IPS DF 6.9 (cell line): ENCODE measurements around the gene PSTPIP2.
"Not testable (repeated sequence)": the region's sequence is repeated elsewhere in the genome, so short reads cannot be mapped to it uniquely, and the experiment has no call there.

ENCODE experiments used
- DNase-seq: peaks from one replicate; pipeline ENCODE4 v3.0.0-alpha.2; 2013; ENCODE audit warnings: low read depth, low spot score
- H3K27ac ChIP-seq: one replicate; pipeline ENCODE4 v1.5.1; 2013; ENCODE audit warnings: low read length, control low read depth
- H3K27me3 ChIP-seq: 2 replicates; pipeline ENCODE4 v1.6.1; 2013; ENCODE audit warnings: mild to moderate bottlenecking, low read length; ENCODE audit not compliant: control insufficient read depth, insufficient read depth
- H3K36me3 ChIP-seq: 2 replicates; pipeline ENCODE4 v1.6.1; 2013; ENCODE audit warnings: low read length; ENCODE audit not compliant: control insufficient read depth, insufficient read depth
- H3K4me1 ChIP-seq: 2 replicates; pipeline ENCODE4 v1.6.1; 2013; ENCODE audit warnings: low read length; ENCODE audit not compliant: control insufficient read depth, insufficient read depth
- H3K4me3 ChIP-seq: 2 replicates; pipeline ENCODE4 v1.5.1; 2013; ENCODE audit warnings: mild to moderate bottlenecking, low read length
- H3K9me3 ChIP-seq: 2 replicates; pipeline ENCODE4 v1.6.1; 2013; ENCODE audit warnings: low read length, inconsistent platforms; ENCODE audit not compliant: control insufficient read depth, insufficient read depth
- WGBS: extraction: QIAGEN DNeasy Blood & Tissue Kit; methylation state at CpG from one replicate; pipeline ENCODE4 v1.1.7; 2013; ENCODE audit warnings: mixed read lengths, missing lambda C conversion rate; ENCODE audit not compliant: insufficient read length, insufficient coverage; 5-methylcytosine and 5-hydroxymethylcytosine counted together

Gene PSTPIP2

DNA sequence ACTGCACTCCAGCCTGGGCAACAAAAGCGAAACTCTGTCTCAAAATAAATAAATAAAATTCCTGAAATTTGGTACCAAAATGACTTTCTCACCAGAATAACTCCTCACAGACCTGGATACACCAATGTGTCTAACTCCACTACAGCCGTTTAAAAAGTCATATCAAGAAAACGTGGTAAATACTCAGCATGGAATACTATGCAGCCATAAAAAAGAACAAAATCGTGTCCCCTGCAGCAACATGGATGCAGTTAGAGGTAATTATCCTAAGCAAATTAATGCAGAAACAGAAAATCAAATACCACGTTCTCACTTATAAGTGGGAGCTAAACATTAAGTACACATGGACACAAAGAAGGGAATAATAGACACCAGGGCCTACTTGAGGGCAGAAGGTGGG, 107.1 kb downstream of the PSTPIP2 start:
- H3K27me3 ChIP-seq, H3K9me3 ChIP-seq, H3K4me1 ChIP-seq, DNase-seq, H3K4me3 ChIP-seq, H3K27ac ChIP-seq, H3K36me3 ChIP-seq: not testable (repeated sequence)
- no CpG with 5 or more reads among the region's 5 CpGs for WGBS

DNA sequence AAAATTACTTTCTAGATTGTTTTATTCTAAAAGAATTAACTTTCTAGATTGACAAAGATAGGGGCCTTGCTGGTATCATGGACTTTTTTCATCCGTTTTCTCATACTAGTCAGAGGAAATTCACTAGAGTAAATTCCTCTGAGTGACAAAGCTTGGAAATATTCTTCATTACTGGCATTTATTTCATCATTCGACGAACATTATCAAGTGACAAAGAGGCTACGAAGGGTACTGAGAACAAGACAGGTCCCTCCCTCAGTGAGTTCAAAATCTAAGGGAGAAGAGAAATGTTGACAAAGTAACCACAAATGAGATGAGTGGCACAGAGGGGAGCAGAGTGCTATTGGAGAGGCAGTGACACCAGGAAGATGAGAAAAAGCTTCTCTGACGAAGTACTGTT, 109.2 kb downstream of the PSTPIP2 start:
- WGBS = no CpG with 5 or more reads among the region's 5 CpGs
- Histone ChIP-seq H3K36me3 (no peaks in the 10 kb centered on the region), H3K9me3 (no peaks in the 10 kb centered on the region), H3K4me1 (no peaks in the 10 kb centered on the region), H3K27me3 (no peaks in the 10 kb centered on the region), H3K4me3 (no peak overlapping the region), H3K27ac (no peak overlapping the region)
- no peak for DNase-seq

DNA sequence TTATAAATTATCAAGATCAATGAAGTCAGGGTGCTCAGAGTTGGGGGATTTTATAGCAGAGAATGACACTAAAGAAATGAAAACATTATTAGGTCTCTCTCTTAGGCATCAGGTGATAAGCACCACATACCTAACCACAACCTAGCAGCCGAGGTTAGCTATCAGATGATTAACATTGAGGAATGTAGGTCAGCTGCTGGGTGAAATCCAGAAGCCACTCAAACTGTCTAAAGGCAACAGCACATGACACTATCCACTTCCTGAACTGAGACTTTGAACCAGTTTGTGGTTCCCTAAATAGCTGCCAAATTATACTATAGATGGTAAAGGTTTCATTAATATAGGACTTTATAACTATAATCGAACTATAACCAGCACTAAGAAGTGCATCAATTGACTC, 109.6 kb downstream of the PSTPIP2 start:
- H3K4me1 ChIP-seq = no peaks in the 10 kb centered on the region
- no peaks in the 10 kb centered on the region for H3K36me3 ChIP-seq
- no peak overlapping the region for H3K27ac ChIP-seq
- H3K4me3 ChIP-seq = no peak overlapping the region
- H3K9me3 ChIP-seq = no peaks in the 10 kb centered on the region
- WGBS = no CpG with 5 or more reads among the region's 2 CpGs
- no peaks in the 10 kb centered on the region for H3K27me3 ChIP-seq
- DNase-seq = no peak

DNA sequence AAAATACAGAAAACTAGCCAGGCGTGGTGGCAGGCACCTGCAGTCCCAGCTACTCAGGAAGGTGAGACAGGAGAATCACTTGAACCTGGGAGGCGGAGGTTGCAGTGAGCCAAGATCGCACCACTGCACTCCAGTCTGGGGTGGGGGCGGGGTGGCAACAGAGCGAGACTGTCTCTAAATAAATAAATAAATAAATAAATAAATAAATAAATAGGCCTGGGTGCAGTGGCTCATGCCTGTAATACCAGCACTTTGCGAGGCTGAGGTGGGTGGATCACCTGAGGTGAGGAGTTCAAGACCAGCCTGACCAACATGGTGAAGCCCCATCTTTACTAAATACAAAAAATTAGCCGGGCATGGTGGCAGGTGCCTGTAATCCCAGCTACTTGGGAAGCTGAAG, 112.6 kb downstream of the PSTPIP2 start:
- DNase-seq, H3K4me1 ChIP-seq, H3K27ac ChIP-seq, H3K9me3 ChIP-seq, H3K4me3 ChIP-seq, H3K27me3 ChIP-seq, H3K36me3 ChIP-seq: not testable (repeated sequence)
- WGBS = no CpG with 5 or more reads among the region's 7 CpGs

DNA sequence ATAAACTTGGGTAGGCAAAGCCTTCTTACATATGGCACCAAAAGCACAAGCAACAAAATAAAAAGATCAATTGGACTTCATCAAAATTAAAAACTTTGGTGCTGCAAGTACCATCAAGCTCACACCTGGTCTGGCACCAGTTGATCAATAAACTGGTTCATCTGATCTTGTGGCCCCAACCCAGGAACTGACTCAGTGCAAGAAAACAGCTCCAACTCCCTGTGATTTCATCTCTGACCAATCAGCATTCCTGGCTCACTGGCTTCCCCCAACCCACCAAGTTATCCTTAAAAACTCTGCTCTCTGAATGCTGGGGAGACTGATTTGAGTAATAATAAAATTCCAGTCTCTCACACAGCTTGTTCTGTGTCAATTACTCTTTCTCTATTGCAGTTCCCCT, 113.3 kb downstream of the PSTPIP2 start:
- Histone ChIP-seq H3K27me3 (no peaks in the 10 kb centered on the region), H3K9me3 (no peaks in the 10 kb centered on the region), H3K4me3 (no peak overlapping the region), H3K36me3 (no peaks in the 10 kb centered on the region; the same call in 1 of the 2 replicates), H3K4me1 (no peaks in the 10 kb centered on the region), H3K27ac (no peak overlapping the region)
- no peak for DNase-seq

DNA sequence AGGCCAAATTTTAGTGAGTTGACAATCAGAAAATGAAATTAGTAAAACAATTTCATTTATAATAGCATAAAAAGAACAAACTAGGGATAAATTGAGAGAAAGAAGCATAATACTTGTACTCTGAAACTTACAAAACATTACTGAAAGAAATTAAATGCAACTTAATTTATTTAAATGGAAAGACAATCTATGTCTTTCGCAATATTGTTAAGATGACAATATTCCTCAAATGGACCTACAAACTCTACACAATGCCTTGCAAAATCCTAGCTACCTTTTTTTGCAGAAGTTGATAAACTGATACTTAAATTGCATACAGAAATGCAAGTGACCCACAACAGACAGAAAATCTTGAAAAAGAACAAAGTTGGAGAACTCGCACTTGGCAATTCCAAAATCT, 114.0 kb downstream of the PSTPIP2 start:
- H3K4me3 ChIP-seq = no peak overlapping the region
- no peak overlapping the region for H3K27ac ChIP-seq
- H3K9me3 ChIP-seq = no peaks in the 10 kb centered on the region
- WGBS = no CpG with 5 or more reads among the region's 2 CpGs
- DNase-seq = no peak
- H3K36me3 ChIP-seq = no peaks in the 10 kb centered on the region; the same call in 1 of the 2 replicates
- H3K4me1 ChIP-seq = no peaks in the 10 kb centered on the region
- H3K27me3 ChIP-seq = no peaks in the 10 kb centered on the region

DNA sequence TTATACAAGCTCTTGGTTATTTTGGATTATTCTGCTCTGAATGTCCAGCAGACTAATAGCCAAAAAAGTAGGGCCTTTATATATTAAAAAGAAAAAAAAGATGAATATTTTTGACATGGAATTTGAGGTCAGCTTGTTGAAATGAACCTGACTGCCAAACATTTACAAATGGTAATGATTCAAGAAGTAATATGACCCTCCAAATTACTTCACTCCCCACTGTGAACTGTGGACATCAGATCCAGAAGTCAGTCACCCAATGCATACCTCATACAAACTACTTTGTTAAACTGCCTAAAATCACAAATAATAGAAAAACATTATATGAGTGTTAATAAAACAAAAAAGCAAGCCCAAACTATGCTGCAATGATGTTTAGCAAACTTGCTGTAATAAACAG, 115.0 kb downstream of the PSTPIP2 start:
- no peak overlapping the region for H3K4me3 ChIP-seq
- H3K4me1 ChIP-seq = no peaks in the 10 kb centered on the region
- H3K9me3 ChIP-seq = no peaks in the 10 kb centered on the region
- no peaks in the 10 kb centered on the region for H3K27me3 ChIP-seq
- H3K27ac ChIP-seq = no peak overlapping the region
- H3K36me3 ChIP-seq = no peaks in the 10 kb centered on the region; the same call in 1 of the 2 replicates
- DNase-seq = no peak

DNA sequence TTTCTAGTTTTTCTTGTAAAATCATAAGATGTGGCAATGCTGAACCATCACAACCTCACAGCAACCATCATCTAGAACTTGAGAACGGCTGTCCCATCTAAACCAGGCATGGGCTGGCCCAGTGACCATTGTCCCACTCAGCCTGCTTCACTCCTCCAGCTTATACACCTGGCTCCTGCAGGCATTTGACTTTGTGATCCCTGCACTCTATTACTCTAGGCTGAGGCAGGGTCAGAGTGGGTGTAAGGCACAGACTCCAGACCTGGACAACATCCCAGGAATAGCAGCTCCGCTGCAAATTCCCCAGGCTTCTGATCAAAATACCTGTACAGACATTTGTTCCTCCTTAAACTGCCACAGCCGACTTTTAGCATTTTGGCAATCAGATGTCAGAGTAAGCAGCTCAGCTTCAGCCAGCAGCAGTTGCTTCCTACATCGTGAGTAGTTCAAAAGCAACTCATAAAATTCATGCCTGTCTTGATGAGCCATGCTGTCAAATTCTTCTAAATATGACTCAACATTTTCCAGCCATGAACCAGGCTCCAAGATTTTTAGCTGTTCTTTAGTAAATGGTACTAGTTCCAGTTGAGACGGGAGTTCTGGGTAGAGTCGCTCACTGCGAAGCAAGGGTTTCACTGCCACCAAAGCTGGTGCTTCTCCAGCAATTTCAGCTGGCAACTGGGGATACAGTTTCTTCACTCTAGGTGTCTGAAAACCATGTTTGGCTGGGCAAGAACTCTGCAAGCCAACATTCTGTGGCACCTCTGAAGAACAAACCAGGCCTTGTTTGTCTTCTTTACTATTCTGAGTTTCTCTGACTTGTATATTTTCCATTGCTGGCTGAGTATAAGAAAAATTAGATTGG, 117.8 kb downstream of the PSTPIP2 start:
- H3K36me3 ChIP-seq = no peaks in the 10 kb centered on the region; the same call in 1 of the 2 replicates
- H3K4me1 ChIP-seq = no peaks in the 10 kb centered on the region
- no peak overlapping the region for H3K4me3 ChIP-seq
- no peaks in the 10 kb centered on the region for H3K27me3 ChIP-seq
- DNase-seq = no peak
- H3K27ac ChIP-seq = no peak overlapping the region
- no CpG with 5 or more reads among the region's 7 CpGs for WGBS
- H3K9me3 ChIP-seq = no peaks in the 10 kb centered on the region

DNA sequence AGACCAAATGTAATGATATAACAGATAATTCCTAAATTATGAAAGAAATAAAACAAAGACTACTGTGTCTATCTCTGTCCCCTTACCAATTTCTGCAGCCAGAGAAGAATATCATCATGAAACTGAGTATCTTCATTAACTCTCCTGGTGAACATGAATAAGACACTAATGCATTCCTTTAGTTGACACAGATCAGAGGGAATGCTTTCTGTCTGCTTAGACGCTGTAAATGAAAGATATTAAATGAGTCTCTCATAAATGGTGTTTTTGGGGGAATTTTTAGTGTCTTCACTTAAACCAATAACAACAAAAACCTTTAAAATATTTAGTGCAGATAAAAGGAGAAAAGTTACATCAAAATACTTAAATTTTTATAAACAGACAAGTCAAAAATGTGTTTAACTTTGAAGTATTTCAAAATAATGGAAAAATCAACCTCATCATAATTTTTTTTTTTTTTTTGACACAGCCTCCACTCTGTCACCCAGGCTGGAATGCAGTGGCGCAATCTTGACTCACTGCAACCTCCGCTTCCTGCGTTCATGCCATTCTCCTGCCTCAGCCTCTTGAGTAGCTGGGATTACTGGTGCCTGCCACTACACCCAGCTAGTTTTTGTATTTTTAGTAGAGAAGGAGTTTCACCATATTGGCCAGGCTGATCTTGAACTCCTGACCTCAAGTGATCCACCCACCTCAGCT, 120.9 kb downstream of the PSTPIP2 start:
- Histone ChIP-seq H3K4me3 (no peak overlapping the region), H3K27me3 (no peaks in the 10 kb centered on the region), H3K4me1 (no peaks in the 10 kb centered on the region), H3K9me3 (no peaks in the 10 kb centered on the region), H3K36me3 (peaks cover 2% of the 10 kb centered on the region; the same call in 1 of the 2 replicates), H3K27ac (no peak overlapping the region)
- no peak for DNase-seq
- WGBS = no CpG with 5 or more reads among the region's 4 CpGs

DNA sequence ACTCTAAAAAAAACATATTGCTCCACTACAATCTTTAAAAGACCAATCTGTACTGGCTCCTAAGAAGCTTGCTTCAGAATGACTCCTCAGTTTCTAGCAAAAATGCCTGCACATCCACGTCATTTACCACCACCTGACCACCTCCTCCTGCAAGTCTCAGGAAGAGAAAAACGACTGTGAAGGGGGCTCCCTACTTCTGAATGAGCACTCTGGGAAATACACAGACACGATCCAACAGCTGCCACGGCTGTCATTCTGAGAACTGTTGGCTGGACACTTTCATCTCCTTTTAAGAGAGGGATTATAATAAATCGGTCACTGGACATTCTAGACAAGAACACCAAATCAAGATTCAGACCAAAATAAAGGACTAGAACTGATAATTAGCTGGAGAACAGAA, 126.4 kb downstream of the PSTPIP2 start:
- DNase-seq = no peak
- H3K4me1 ChIP-seq = no peaks in the 10 kb centered on the region
- no peak overlapping the region for H3K27ac ChIP-seq
- no peaks in the 10 kb centered on the region for H3K27me3 ChIP-seq
- H3K36me3 ChIP-seq = peaks cover 5% of the 10 kb centered on the region; the same call in 1 of the 2 replicates
- no peak overlapping the region for H3K4me3 ChIP-seq
- WGBS = no CpG with 5 or more reads among the region's 5 CpGs
- H3K9me3 ChIP-seq = no peaks in the 10 kb centered on the region
